H1 (cell line): ENCODE measurements around the gene PANX3. TPM values are rescaled to one million over a fixed set of nuclear protein-coding genes. Genes with fewer than 3 reads are reported as not detected.

ENCODE experiments used
- CTCF ChIA-PET: fragments of 300-600 bp; sonication (Branson Sonifier 250); formaldehyde crosslinking; loops from one replicate; lab custom pipeline; 2021; ENCODE audit not compliant: partially characterized antibody; lab: Charles Lee
- POLR2A ChIA-PET: fragments of 300-600 bp; sonication (Branson Sonifier 250); formaldehyde crosslinking; loops from one replicate; lab custom pipeline; 2021; ENCODE audit warnings: inconsistent platforms; ENCODE audit not compliant: partially characterized antibody; lab: Charles Lee
- DNase-seq, 2 experiments: peaks; one replicate each; pipeline versions ENCODE4 v3.0.0 to v3.0.0-alpha.2; 2010 to 2022; ENCODE audit warnings: low spot score in 2 of 2, low read depth in 1 of 2, mixed read lengths in 1 of 2
- FAIRE-seq: peaks from 2 replicates; lab custom pipeline; 2011; peaks lifted over from hg19 to GRCh38; lab: Jason Lieb, UNC
- H2AFZ ChIP-seq: 2 replicates; pipeline ENCODE4 v1.8.1; 2012; ENCODE audit warnings: low read length, inconsistent platforms
- H2AK5ac ChIP-seq: 2 replicates; pipeline ENCODE4 v1.6.1; 2013; ENCODE audit warnings: low read depth, low read length
- H2BK120ac ChIP-seq: replicated peaks from 2 replicates; pipeline ENCODE3; 2013; ENCODE audit warnings: low read depth, low read length, inconsistent platforms
- H2BK12ac ChIP-seq: 2 replicates; pipeline ENCODE4 v1.6.1; 2013; ENCODE audit warnings: low read depth, low read length
- H2BK15ac ChIP-seq: 2 replicates; pipeline ENCODE4 v1.6.1; 2013; ENCODE audit warnings: low read length
- H2BK20ac ChIP-seq: 2 replicates; pipeline ENCODE4 v1.6.1; 2013; ENCODE audit warnings: low read length
- H2BK5ac ChIP-seq: 2 replicates; pipeline ENCODE4 v1.6.1; 2013; ENCODE audit warnings: low read depth, low read length
- H3K14ac ChIP-seq: 2 replicates; pipeline ENCODE4 v1.6.1; 2013; ENCODE audit warnings: inconsistent platforms; ENCODE audit not compliant: insufficient read length
- H3K18ac ChIP-seq: 2 replicates; pipeline ENCODE4 v1.6.1; 2013; ENCODE audit warnings: low read length; ENCODE audit errors: extremely low read depth
- H3K23ac ChIP-seq: 2 replicates; pipeline ENCODE4 v1.6.1; 2013; ENCODE audit warnings: inconsistent platforms; ENCODE audit not compliant: insufficient read length
- H3K23me2 ChIP-seq: 2 replicates; pipeline ENCODE4 v1.6.1; 2013; ENCODE audit warnings: low read depth, low read length
- H3K27ac ChIP-seq: 2 replicates; pipeline ENCODE4 v1.6.1; 2011; ENCODE audit warnings: low read depth, low read length, inconsistent platforms
- H3K27me3 ChIP-seq, 4 experiments: replicated peaks in 1 of 4; 1 replicate in 1 of 4; 2 replicates in 3 of 4; pipeline versions ENCODE4 v1.6.1 to v1.8.1; 2011 to 2013; ENCODE audit warnings: low read length in 3 of 4, mild to moderate bottlenecking in 3 of 4, inconsistent platforms in 2 of 4, mixed read lengths in 2 of 4, moderate library complexity in 1 of 4; ENCODE audit not compliant: control insufficient read depth in 3 of 4, insufficient read depth in 3 of 4; ENCODE audit errors: extremely low read depth in 1 of 4
- H3K36me3 ChIP-seq, 4 experiments: 2 replicates each; pipeline versions ENCODE4 v1.6.1 to v1.8.1; 2011 to 2013; ENCODE audit warnings: mild to moderate bottlenecking in 4 of 4, low read length in 3 of 4, moderate library complexity in 2 of 4, control low read depth in 1 of 4, inconsistent platforms in 1 of 4; ENCODE audit not compliant: insufficient read depth in 4 of 4, control insufficient read depth in 2 of 4
- H3K4ac ChIP-seq: replicated peaks from 2 replicates; pipeline ENCODE3; 2013; ENCODE audit warnings: low read length, low read depth, mixed read lengths, inconsistent platforms; ENCODE audit not compliant: insufficient read length
- H3K4me1 ChIP-seq, 4 experiments: replicated peaks in 1 of 4; 1 replicate in 1 of 4; 2 replicates in 3 of 4; pipeline versions ENCODE4 v1.6.1 to v1.8.1; 2011 to 2013; ENCODE audit warnings: low read length in 3 of 4, inconsistent platforms in 2 of 4, mixed read lengths in 1 of 4; ENCODE audit not compliant: insufficient read depth in 4 of 4, control insufficient read depth in 3 of 4
- H3K4me2 ChIP-seq, 2 experiments: 2 replicates each; pipeline versions ENCODE4 v1.6.1 to v1.8.1; 2011 to 2013; ENCODE audit warnings: low read depth in 2 of 2, low read length in 2 of 2, control low read depth in 1 of 2, inconsistent platforms in 1 of 2, mild to moderate bottlenecking in 1 of 2; ENCODE audit not compliant: insufficient read depth in 1 of 2
- H3K4me3 ChIP-seq, 4 experiments: fragments of 200-600, 300-600 bp in 1 of 4; sonication (generic), shearing (Covaris generic), sonication (Bioruptor Twin) in 1 of 4; 2 replicates each; pipeline versions ENCODE4 v1.5.1 to v1.8.1; 2011 to 2016; ENCODE audit warnings: low read length in 4 of 4, low read depth in 3 of 4, control low read depth in 2 of 4, inconsistent platforms in 2 of 4, mild to moderate bottlenecking in 2 of 4, mixed read lengths in 1 of 4, moderate library complexity in 1 of 4; ENCODE audit not compliant: insufficient read depth in 2 of 4; ENCODE audit errors: extremely low read depth in 1 of 4
- H3K56ac ChIP-seq: replicated peaks from 2 replicates; pipeline ENCODE3; 2013; ENCODE audit warnings: low read depth, mild to moderate bottlenecking, mixed read lengths, low read length, inconsistent platforms; ENCODE audit not compliant: insufficient read length
- H3K79me1 ChIP-seq: 2 replicates; pipeline ENCODE4 v1.6.1; 2013; ENCODE audit warnings: low read depth, low read length, control low read depth
- H3K79me2 ChIP-seq, 2 experiments: 2 replicates each; pipeline versions ENCODE4 v1.6.1 to v1.8.1; 2012 to 2013; ENCODE audit warnings: low read length in 2 of 2, mild to moderate bottlenecking in 2 of 2, inconsistent platforms in 1 of 2; ENCODE audit not compliant: insufficient read depth in 2 of 2, control insufficient read depth in 1 of 2
- H3K9ac ChIP-seq, 4 experiments: replicated peaks in 1 of 4; 1 replicate in 1 of 4; 2 replicates in 3 of 4; pipeline versions ENCODE4 v1.6.1 to v1.8.1; 2011 to 2013; ENCODE audit warnings: low read depth in 3 of 4, low read length in 3 of 4, control low read depth in 2 of 4, mild to moderate bottlenecking in 2 of 4, moderate library complexity in 2 of 4, inconsistent platforms in 1 of 4; ENCODE audit errors: extremely low read depth in 1 of 4
- H3K9me3 ChIP-seq, 2 experiments: 2 replicates each; pipeline versions ENCODE4 v1.6.1 to v1.8.1; 2012 to 2013; ENCODE audit warnings: mild to moderate bottlenecking in 2 of 2, moderate library complexity in 2 of 2, control low read depth in 1 of 2, inconsistent platforms in 1 of 2, low read depth in 1 of 2, low read length in 1 of 2, mixed read lengths in 1 of 2; ENCODE audit not compliant: insufficient read depth in 2 of 2
- H4K20me1 ChIP-seq, 2 experiments: replicated peaks in 1 of 2; 2 replicates each; pipeline versions ENCODE3 to v1.8.1; 2011 to 2013; ENCODE audit warnings: inconsistent platforms in 2 of 2, low read length in 2 of 2, mild to moderate bottlenecking in 1 of 2; ENCODE audit not compliant: insufficient read depth in 2 of 2, control insufficient read depth in 1 of 2
- H4K5ac ChIP-seq: 2 replicates; pipeline ENCODE4 v1.6.1; 2013; ENCODE audit warnings: low read length, low read depth, mixed read lengths, inconsistent platforms; ENCODE audit not compliant: insufficient read length
- H4K8ac ChIP-seq: 2 replicates; pipeline ENCODE4 v1.8.0; 2013; ENCODE audit warnings: mild to moderate bottlenecking, moderate library complexity, low read length, inconsistent platforms; ENCODE audit not compliant: insufficient read depth; ENCODE audit errors: extremely low read depth
- H4K91ac ChIP-seq: replicated peaks from 2 replicates; pipeline ENCODE3; 2013; ENCODE audit warnings: low read length, mixed read lengths, inconsistent platforms; ENCODE audit not compliant: insufficient read length
- POU5F1 ChIP-seq: IDR thresholded peaks from 2 replicates; pipeline ENCODE4 v1.6.1; 2011; ENCODE audit warnings: low read depth, mild to moderate bottlenecking, low read length, moderate library complexity
- RFX5 ChIP-seq: IDR thresholded peaks from 2 replicates; pipeline ENCODE4 v1.6.1; 2011; ENCODE audit warnings: low read depth, low read length, improper control_type of control experiment, borderline replicate concordance
- SIX5 ChIP-seq: IDR thresholded peaks from 2 replicates; pipeline ENCODE4 v1.6.1; 2011; ENCODE audit warnings: mild to moderate bottlenecking, low read depth, low read length
- SP1 ChIP-seq: IDR thresholded peaks from 2 replicates; pipeline ENCODE4 v1.6.1; 2011; ENCODE audit warnings: low read depth, low read length
- TAF7 ChIP-seq: optimal IDR thresholded peaks from 2 replicates; pipeline ENCODE3; 2011; ENCODE audit warnings: low read depth, mild to moderate bottlenecking, inconsistent platforms, low read length, moderate library complexity, borderline replicate concordance
- TBP ChIP-seq: IDR thresholded peaks from 2 replicates; pipeline ENCODE4 v1.6.1; 2011; ENCODE audit warnings: low read depth, low read length, improper control_type of control experiment
- WGBS, 2 experiments: shearing (Covaris generic) in 1 of 2; methylation state at CpG; one replicate each; pipeline versions ENCODE4 v1.1.6 to v1.1.7; 2013 to 2015; ENCODE audit warnings: low lambda C conversion rate in 2 of 2, mixed read lengths in 2 of 2, inconsistent platforms in 1 of 2, low coverage in 1 of 2, missing lambda C conversion rate in 1 of 2; ENCODE audit not compliant: insufficient replicate concordance in 2 of 2, insufficient coverage in 1 of 2, insufficient read length in 1 of 2; ENCODE audit errors: extremely low coverage in 1 of 2, missing lambda C conversion rate in 1 of 2; 5-methylcytosine and 5-hydroxymethylcytosine counted together
- polyA plus RNA-seq, 7 experiments: library from polyadenylated mRNA; depleted of rRNA in 3 of 7; stranded (reverse) in 5 of 7; unstranded in 2 of 7; fragments of >200 nt in 5 of 7; fragments of 200-250 nt in 2 of 7; gene quantifications; 1 replicate in 5 of 7; 2 replicates in 1 of 7; 4 replicates in 1 of 7; pipeline versions ENCODE4 v1.2.1 to v1.2.3, GENCODE V29; 2011 to 2013; ENCODE audit warnings: missing spikeins in 2 of 7, mixed read lengths in 2 of 7
- total RNA-seq: library from RNA; stranded (reverse); fragmentation: NEBNext Ultra II Directional; extraction: Animal tissue kit (Norgen Biotek cat#: 25700); gene quantifications from 2 replicates; pipeline ENCODE4 v1.2.1, GENCODE V29; 2021
- TF ChIP-seq, protein P1 (sequence below): IDR thresholded peaks from 2 replicates; pipeline ENCODE4 v1.6.1; 2011; ENCODE audit warnings: low read depth, mild to moderate bottlenecking, low read length; ENCODE audit not compliant: insufficient read depth

Gene PANX3
- total and polyA plus RNA-seq, 2 of the 8 experiments (the other 6 are each of a cell fraction or from before 2014, with no cell fraction given): not detected

DNA sequence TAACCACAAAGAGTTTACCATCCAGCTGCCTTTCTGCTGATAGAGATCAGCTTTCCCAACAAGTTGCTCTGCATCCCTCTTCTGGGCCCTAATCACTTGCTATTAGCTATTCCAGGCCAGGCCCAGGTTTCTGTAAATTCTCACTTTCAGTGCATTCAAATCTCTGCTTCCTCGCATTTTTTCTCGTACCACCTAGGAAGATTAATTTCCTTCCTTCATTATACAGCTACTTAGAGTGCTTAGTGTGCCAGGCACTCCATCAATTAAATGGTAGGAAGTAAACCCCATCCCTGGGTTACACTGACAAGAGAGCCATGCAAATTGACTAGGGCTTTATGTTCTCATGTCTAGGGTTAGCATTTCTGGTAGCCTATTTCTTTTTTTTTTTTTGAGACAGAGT is 52.6 kb downstream of the PANX3 start:
- H3K27ac ChIP-seq: no peak overlapping the region
- H3K4me1 ChIP-seq: no peaks in the 10 kb centered on the region
- no peak overlapping the region for H4K91ac ChIP-seq
- 79% methylated on average over 2 of the region's 2 CpGs; no CpG with 5 or more reads in 1 of the 2 experiments for WGBS, 2 experiments
- H3K9me3 ChIP-seq: no peaks in the 10 kb centered on the region
- H3K36me3 ChIP-seq: no peaks in the 10 kb centered on the region
- H2BK120ac ChIP-seq: no peak overlapping the region
- no peak overlapping the region for H3K4me3 ChIP-seq
- H3K18ac ChIP-seq: no peak overlapping the region
- no peak overlapping the region for H2BK12ac ChIP-seq
- no peak overlapping the region for H2BK20ac ChIP-seq
- H2AFZ ChIP-seq: no peak overlapping the region
- H3K27me3 ChIP-seq: peaks cover 0 to 7% (median 0%) of the 10 kb centered on the region in 4 experiments; a peak in 3 of 7 replicates
- no peak overlapping the region for H3K14ac ChIP-seq
- DNase-seq (no peak), FAIRE-seq (no peak)
- H4K5ac ChIP-seq: no peak overlapping the region
- H2BK15ac ChIP-seq: no peak overlapping the region
- no peak overlapping the region for H3K9ac ChIP-seq
- H3K56ac ChIP-seq: no peak overlapping the region
- no peaks in the 10 kb centered on the region for H3K79me2 ChIP-seq
- ChIA-PET POLR2A (interaction anchor here (1.5 to 1.7 kb wide), 2 partner anchors 9 to 25 kb away, joined by 3 to 6 read pairs; partner anchors contain the start of genes SIAE and SPA17), CTCF (interaction anchor here (0.6 to 6.0 kb wide), 21 partner anchors 10 to 1801 kb away, joined by 3 to 42 read pairs (median 4); partner anchors contain the start of genes ESAM, ROBO3, SIAE and SPA17)
- H2AK5ac ChIP-seq: no peak overlapping the region
- no peaks in the 10 kb centered on the region for H3K23me2 ChIP-seq
- H4K8ac ChIP-seq: no peak overlapping the region
- H3K4ac ChIP-seq: no peak overlapping the region
- H3K79me1 ChIP-seq: no peaks in the 10 kb centered on the region
- H3K23ac ChIP-seq: no peak overlapping the region
- H2BK5ac ChIP-seq: no peak overlapping the region
- TF ChIP-seq, protein P1, sequence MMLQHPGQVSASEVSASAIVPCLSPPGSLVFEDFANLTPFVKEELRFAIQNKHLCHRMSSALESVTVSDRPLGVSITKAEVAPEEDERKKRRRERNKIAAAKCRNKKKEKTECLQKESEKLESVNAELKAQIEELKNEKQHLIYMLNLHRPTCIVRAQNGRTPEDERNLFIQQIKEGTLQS: no peak
- TF ChIP-seq SP1: no peak
- no peak for TF ChIP-seq POU5F1
- no peak for TF ChIP-seq SIX5
- no peak for TF ChIP-seq TBP
- TF ChIP-seq TAF7: no peak
- no peak for TF ChIP-seq RFX5
- TF ChIP-seq, all 59 proteins: peak for 0
- no peak overlapping the region for H3K4me2 ChIP-seq
- H4K20me1 ChIP-seq: peaks cover 0 to 3% of the 10 kb centered on the region in 2 experiments
